HEK293 (cell line): ENCODE results near the gene DSCAM.

Source experiments
- ATF2 ChIP-seq: fragments of 450-650 bp; formaldehyde crosslinking; IDR thresholded peaks from 2 replicates; pipeline ENCODE4 v1.5.1; 2016; ENCODE audit warnings: missing biosample characterization, missing genetic modification characterization, low read depth
- BCL6B ChIP-seq: fragments of 450-650 bp; formaldehyde crosslinking; IDR thresholded peaks from 2 replicates; pipeline ENCODE4 v1.5.1; 2017; ENCODE audit warnings: missing biosample characterization, missing genetic modification characterization
- FEZF1 ChIP-seq: fragments of 450-650 bp; formaldehyde crosslinking; IDR thresholded peaks from 2 replicates; pipeline ENCODE4 v1.5.1; 2016; ENCODE audit warnings: missing biosample characterization, missing genetic modification characterization
- TCF7L2 ChIP-seq: IDR thresholded peaks from 2 replicates; pipeline ENCODE4 v1.6.1; 2011; ENCODE audit warnings: low read depth, mild to moderate bottlenecking, inconsistent platforms, low read length, moderate library complexity, borderline replicate concordance
- ZFP3 ChIP-seq: fragments of 450-650 bp; formaldehyde crosslinking; IDR thresholded peaks from 2 replicates; pipeline ENCODE4 v1.5.1; 2016; ENCODE audit warnings: low read depth, missing biosample characterization, missing genetic modification characterization
- ZNF707 ChIP-seq: fragments of 450-650 bp; formaldehyde crosslinking; IDR thresholded peaks from 2 replicates; pipeline ENCODE4 v1.5.1; 2016; ENCODE audit warnings: missing biosample characterization, missing genetic modification characterization
- TF ChIP-seq, protein P1 (sequence below): fragments of 450-650 bp; formaldehyde crosslinking; IDR thresholded peaks from 2 replicates; pipeline ENCODE4 v1.5.1; 2016; ENCODE audit warnings: missing biosample characterization, missing genetic modification characterization

GRCh38 chr21:40754466-40754865 is 92.5 kb downstream of the DSCAM start:
- TF ChIP-seq, protein P1, sequence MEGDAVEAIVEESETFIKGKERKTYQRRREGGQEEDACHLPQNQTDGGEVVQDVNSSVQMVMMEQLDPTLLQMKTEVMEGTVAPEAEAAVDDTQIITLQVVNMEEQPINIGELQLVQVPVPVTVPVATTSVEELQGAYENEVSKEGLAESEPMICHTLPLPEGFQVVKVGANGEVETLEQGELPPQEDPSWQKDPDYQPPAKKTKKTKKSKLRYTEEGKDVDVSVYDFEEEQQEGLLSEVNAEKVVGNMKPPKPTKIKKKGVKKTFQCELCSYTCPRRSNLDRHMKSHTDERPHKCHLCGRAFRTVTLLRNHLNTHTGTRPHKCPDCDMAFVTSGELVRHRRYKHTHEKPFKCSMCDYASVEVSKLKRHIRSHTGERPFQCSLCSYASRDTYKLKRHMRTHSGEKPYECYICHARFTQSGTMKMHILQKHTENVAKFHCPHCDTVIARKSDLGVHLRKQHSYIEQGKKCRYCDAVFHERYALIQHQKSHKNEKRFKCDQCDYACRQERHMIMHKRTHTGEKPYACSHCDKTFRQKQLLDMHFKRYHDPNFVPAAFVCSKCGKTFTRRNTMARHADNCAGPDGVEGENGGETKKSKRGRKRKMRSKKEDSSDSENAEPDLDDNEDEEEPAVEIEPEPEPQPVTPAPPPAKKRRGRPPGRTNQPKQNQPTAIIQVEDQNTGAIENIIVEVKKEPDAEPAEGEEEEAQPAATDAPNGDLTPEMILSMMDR (tag by site-specific recombination): no peak
- TF ChIP-seq TCF7L2 (no peak), ZNF707 (no peak), FEZF1 (tag by site-specific recombination) (no peak), BCL6B (no peak), ZFP3 (tag by site-specific recombination) (no peak), ATF2 (no peak)
